ENCODE results near the gene HEG1. TPM values are rescaled to one million over a fixed set of nuclear protein-coding genes. Genes with fewer than 3 reads are reported as not detected.

Gene HEG1
- total RNA-seq, 4 donors from 2014 or later = 9.8 to 27.1 (median 17.6) TPM

- Histone ChIP-seq H3K9me3 (no peaks in the 10 kb centered on the region), H3K36me3 (no peaks in the 10 kb centered on the region), H3K4me3 (no peak overlapping the region), H3K4me1 (peaks cover 44 to 57% of the 10 kb centered on the region in 2 donors), H3K27me3 (no peaks in the 10 kb centered on the region), H3K27ac (peak overlapping the region in 2 of 4 donors; percentile 84 to 89)
- in situ Hi-C loops (cut with MboI; ENCODE audit: low sequenced_read_pairs in 4 of 4) = no loop called here
- ATAC-seq = no peak
- TF ChIP-seq POLR2A (IDR thresholded peaks at IDR 0.05) (no peak), CTCF (IDR thresholded peaks at IDR 0.05 in 4 of 5, conservative IDR thresholded peaks at IDR 0.05 in 1 of 5) (no peak)
- DNase-seq = no peak
- intact Hi-C loops (cut with DNase I; ENCODE audit: low total_unique reads) = loop anchor here (10.0 kb wide), 1 partner anchor 316 kb away; the partner anchor contains the start of gene ZNF148
Measured at GRCh38 chr3:125058529-125058928, 2.7 kb upstream of the HEG1 start.

- in situ Hi-C loops (cut with MboI; ENCODE audit: low sequenced_read_pairs in 4 of 4) (no loop called here), intact Hi-C loops (cut with DNase I; ENCODE audit: low total_unique reads) (loop anchor here (2.0 to 10.0 kb wide), 2 partner anchors 33 to 317 kb away; partner anchors contain the start of gene ZNF148)
- H3K27ac ChIP-seq = peak overlapping the region; percentile 83 to 89 (median 86)
- ATAC-seq (peak; percentile 33 to 42), DNase-seq (peak; percentile 49 to 67)
- no peak overlapping the region for H3K4me3 ChIP-seq
- no peaks in the 10 kb centered on the region for H3K27me3 ChIP-seq
- no peaks in the 10 kb centered on the region for H3K9me3 ChIP-seq
- TF ChIP-seq CTCF (IDR thresholded peaks at IDR 0.05 in 4 of 5, conservative IDR thresholded peaks at IDR 0.05 in 1 of 5) (no peak), POLR2A (IDR thresholded peaks at IDR 0.05) (peak in 1 of 2 donors; percentile 9)
- no peaks in the 10 kb centered on the region for H3K36me3 ChIP-seq
- peaks cover 40 to 56% of the 10 kb centered on the region in 2 donors for H3K4me1 ChIP-seq
Measured at GRCh38 chr3:125057186-125057850, 1.5 kb upstream of the HEG1 start.

GRCh38 chr3:125055331-125055912 lies 375 bp downstream of the HEG1 start:
- no peaks in the 10 kb centered on the region for H3K36me3 ChIP-seq
- no peaks in the 10 kb centered on the region for H3K27me3 ChIP-seq
- H3K4me1 ChIP-seq = peaks cover 48 to 58% of the 10 kb centered on the region in 2 donors
- DNase-seq (no peak), ATAC-seq (peak; percentile 30 to 32)
- in situ Hi-C loops (cut with MboI; ENCODE audit: low sequenced_read_pairs in 4 of 4) = no loop called here
- peak overlapping the region; percentile 84 to 89 (median 89) for H3K27ac ChIP-seq
- TF ChIP-seq POLR2A (IDR thresholded peaks at IDR 0.05) = no peak
- peak in 1 of 5 experiments; percentile 6 for TF ChIP-seq CTCF (IDR thresholded peaks at IDR 0.05 in 4 of 5, conservative IDR thresholded peaks at IDR 0.05 in 1 of 5)
- peak overlapping the region; percentile 69 to 76 (median 73) for H3K4me3 ChIP-seq
- H3K9me3 ChIP-seq = no peaks in the 10 kb centered on the region
- intact Hi-C loops (cut with DNase I; ENCODE audit: low total_unique reads) = loop anchor here (10.0 kb wide), 1 partner anchor 319 kb away; the partner anchor contains the start of gene ZNF148

GRCh38 chr3:125054449-125055329 lies 1.1 kb downstream of the HEG1 start:
- H3K4me3 ChIP-seq = peak overlapping the region; percentile 69 to 76 (median 73)
- intact Hi-C loops (cut with DNase I; ENCODE audit: low total_unique reads) (loop anchor here (10.0 kb wide), 1 partner anchor 320 kb away; the partner anchor contains the start of gene ZNF148), in situ Hi-C loops (cut with MboI; ENCODE audit: low sequenced_read_pairs in 4 of 4) (no loop called here)
- H3K4me1 ChIP-seq = peaks cover 50 to 62% of the 10 kb centered on the region in 2 donors
- H3K27ac ChIP-seq = peak overlapping the region; percentile 84 to 89 (median 89)
- no peaks in the 10 kb centered on the region for H3K9me3 ChIP-seq
- no peaks in the 10 kb centered on the region for H3K36me3 ChIP-seq
- TF ChIP-seq POLR2A (IDR thresholded peaks at IDR 0.05) (peak; percentile 29 to 59), CTCF (IDR thresholded peaks at IDR 0.05 in 4 of 5, conservative IDR thresholded peaks at IDR 0.05 in 1 of 5) (peak in 1 of 5 experiments; percentile 25)
- ATAC-seq (peak; percentile 39 to 42), DNase-seq (peak in 1 of 2 donors; percentile 46)
- no peaks in the 10 kb centered on the region for H3K27me3 ChIP-seq

Data from gastrocnemius medialis (tissue), 4 donors.